ENCODE measurements around the gene NAA80.
"Not testable (repeated sequence)": the region's sequence is repeated elsewhere in the genome, so short reads cannot be mapped to it uniquely, and the experiment has no call there.

NAA80 gene

GRCh38 chr3:50314816-50315215 is 15.6 kb upstream of the NAA80 start:
- no peak for DNase-seq (ENCODE audit: low read depth)
- no peak for TF ChIP-seq CTCF (conservative IDR thresholded peaks at IDR 0.05; ENCODE audit: low read depth, low read length)
- no peak overlapping the region for H3K4me3 ChIP-seq (ENCODE audit: low read length)

- DNase-seq (ENCODE audit: low read depth), result no peak
- TF ChIP-seq CTCF (conservative IDR thresholded peaks at IDR 0.05; ENCODE audit: low read depth, low read length), result no peak
- no peak overlapping the region for H3K4me3 ChIP-seq (ENCODE audit: low read length)
Measured at GRCh38 chr3:50314342-50314741, 15.1 kb upstream of the NAA80 start.

GRCh38 chr3:50312041-50312440 is 12.8 kb upstream of the NAA80 start:
- not testable (repeated sequence) for DNase-seq (ENCODE audit: low read depth); H3K4me3 ChIP-seq (ENCODE audit: low read length)

GRCh38 chr3:50304601-50305000 is 5.4 kb upstream of the NAA80 start:
- TF ChIP-seq CTCF (conservative IDR thresholded peaks at IDR 0.05; ENCODE audit: low read depth, low read length), result no peak
- no peak overlapping the region for H3K4me3 ChIP-seq (ENCODE audit: low read length)
- no peak for DNase-seq (ENCODE audit: low read depth)

- peak; percentile 24 for TF ChIP-seq CTCF (conservative IDR thresholded peaks at IDR 0.05; ENCODE audit: low read depth, low read length)
- no peak within 1 kb of the TSS for H3K4me3 ChIP-seq (ENCODE audit: low read length)
- no peak for DNase-seq (ENCODE audit: low read depth)
Measured at GRCh38 chr3:50303013-50303815, 4.0 kb upstream of the NAA80 start, which contains the start of gene HYAL1. HYAL1 (minus strand) TSS chr3:50303574; CDS start chr3:50302956, 618 bp downstream.

GRCh38 chr3:50302095-50303012 is 3.1 kb upstream of the NAA80 start:
- TF ChIP-seq CTCF (conservative IDR thresholded peaks at IDR 0.05; ENCODE audit: low read depth, low read length), result no peak
- DNase-seq (ENCODE audit: low read depth), result no peak
- no peak overlapping the region for H3K4me3 ChIP-seq (ENCODE audit: low read length)

GRCh38 chr3:50300681-50301254 is 1.6 kb upstream of the NAA80 start:
- no peak for TF ChIP-seq CTCF (conservative IDR thresholded peaks at IDR 0.05; ENCODE audit: low read depth, low read length)
- no peak overlapping the region for H3K4me3 ChIP-seq (ENCODE audit: low read length)
- no peak for DNase-seq (ENCODE audit: low read depth)

All from retinal pigment epithelial cell (primary cell).